SK-N-SH treated with all-trans-retinoic acid at 6 μM for 48 hours (cell line): ENCODE measurements around the gene MDH1B.

ENCODE experiments used
- BACH2 ChIP-seq: fragments of 250-450 bp; sonication (Bioruptor Pico); IDR thresholded peaks from 2 replicates; pipeline ENCODE4 v1.9.0; 2021; ENCODE audit warnings: mild to moderate bottlenecking, borderline replicate concordance
- CREB5 ChIP-seq: fragments of 250-450 bp; sonication (Bioruptor Pico); IDR thresholded peaks from 2 replicates; pipeline ENCODE4 v1.5.1; 2020; ENCODE audit warnings: low read depth, mild to moderate bottlenecking, moderate library complexity
- GLIS3 ChIP-seq: fragments of 250-450 bp; sonication (Bioruptor Pico); IDR thresholded peaks from 2 replicates; pipeline ENCODE4 v1.5.0; 2020; ENCODE audit warnings: mild to moderate bottlenecking, moderate library complexity
- OSR1 ChIP-seq: fragments of 250-450 bp; sonication (Bioruptor Pico); IDR thresholded peaks from 2 replicates; pipeline ENCODE4 v1.8.0; 2022; ENCODE audit warnings: moderate library complexity, mild to moderate bottlenecking, inconsistent platforms
- PATZ1 ChIP-seq: fragments of 250-450 bp; sonication (Bioruptor Pico); IDR thresholded peaks from 2 replicates; pipeline ENCODE4 v1.8.0; 2020; ENCODE audit warnings: mild to moderate bottlenecking, moderate library complexity, borderline replicate concordance
- ZNF565 ChIP-seq: fragments of 450-650 bp; formaldehyde crosslinking; conservative IDR thresholded peaks from 2 replicates; pipeline ENCODE4 v1.5.0; 2020; ENCODE audit warnings: low read depth, mild to moderate bottlenecking, moderate library complexity
- TF ChIP-seq, protein P1 (sequence below): fragments of 250-450 bp; sonication (Bioruptor Pico); IDR thresholded peaks from 2 replicates; pipeline ENCODE4 v1.5.1; 2021; ENCODE audit warnings: mild to moderate bottlenecking, moderate library complexity

- TF ChIP-seq PATZ1 (no peak), OSR1 (CRISPR knock-in tag) (no peak), ZNF565 (CRISPR knock-in tag) (no peak), BACH2 (no peak), CREB5 (CRISPR knock-in tag) (no peak), GLIS3 (CRISPR knock-in tag) (no peak)
- TF ChIP-seq, protein P1, sequence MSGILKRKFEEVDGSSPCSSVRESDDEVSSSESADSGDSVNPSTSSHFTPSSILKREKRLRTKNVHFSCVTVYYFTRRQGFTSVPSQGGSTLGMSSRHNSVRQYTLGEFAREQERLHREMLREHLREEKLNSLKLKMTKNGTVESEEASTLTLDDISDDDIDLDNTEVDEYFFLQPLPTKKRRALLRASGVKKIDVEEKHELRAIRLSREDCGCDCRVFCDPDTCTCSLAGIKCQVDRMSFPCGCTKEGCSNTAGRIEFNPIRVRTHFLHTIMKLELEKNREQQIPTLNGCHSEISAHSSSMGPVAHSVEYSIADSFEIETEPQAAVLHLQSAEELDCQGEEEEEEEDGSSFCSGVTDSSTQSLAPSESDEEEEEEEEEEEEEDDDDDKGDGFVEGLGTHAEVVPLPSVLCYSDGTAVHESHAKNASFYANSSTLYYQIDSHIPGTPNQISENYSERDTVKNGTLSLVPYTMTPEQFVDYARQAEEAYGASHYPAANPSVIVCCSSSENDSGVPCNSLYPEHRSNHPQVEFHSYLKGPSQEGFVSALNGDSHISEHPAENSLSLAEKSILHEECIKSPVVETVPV: no peak
Observed at GRCh38 chr2:206707164-206707701, 57.9 kb downstream of the MDH1B start.
